OCI-LY7 (cell line): ENCODE data around the gene CCL3. TPM values are rescaled to one million over a fixed set of nuclear protein-coding genes. Genes with fewer than 3 reads are reported as not detected.
"Not testable (repeated sequence)": the region's sequence is repeated elsewhere in the genome, so short reads cannot be mapped to it uniquely, and the experiment has no call there.

ENCODE experiments used
- BruUV-seq: library from RNA; stranded (reverse); fragments of 400-500 nt; replicated peaks from 2 replicates; lab custom pipeline; 2021; lab: Mats Ljungman, UMichigan
- CTCF ChIA-PET: fragments of 300-600 bp; sonication (Branson Sonifier 250); formaldehyde crosslinking; loops from one replicate; lab custom pipeline; 2022; ENCODE audit warnings: antibody characterized with exemption; ENCODE audit not compliant: unreplicated experiment; lab: Charles Lee
- POLR2A ChIA-PET: fragments of 300-600 bp; sonication (Branson Sonifier 250); formaldehyde crosslinking; loops from one replicate; lab custom pipeline; 2022; ENCODE audit warnings: antibody characterized with exemption; lab: Charles Lee
- DNase-seq: peaks from one replicate; pipeline ENCODE4 v3.0.0-alpha.2; 2015; ENCODE audit warnings: low spot score
- H2AFZ ChIP-seq: fragments of 200-600 bp; sonication (generic), shearing (Covaris generic); 2 replicates; pipeline ENCODE4 v1.6.1; 2014; ENCODE audit warnings: mild to moderate bottlenecking, antibody characterized with exemption, low read length, moderate library complexity
- H3K27ac ChIP-seq: fragments of 200-600 bp; sonication (generic); 2 replicates; pipeline ENCODE4 v1.5.1; 2014; ENCODE audit warnings: mixed run types, low read depth, mild to moderate bottlenecking, moderate library complexity, low read length, inconsistent platforms; ENCODE audit not compliant: poor library complexity, severe bottlenecking
- H3K36me3 ChIP-seq: fragments of 200-600 bp; sonication (generic); 2 replicates; pipeline ENCODE4 v1.6.1; 2014; ENCODE audit warnings: mild to moderate bottlenecking, antibody characterized with exemption, low read length, moderate library complexity, mixed read lengths; ENCODE audit not compliant: insufficient read depth
- H3K4me1 ChIP-seq: fragments of 200-600 bp; sonication (generic); 2 replicates; pipeline ENCODE4 v1.5.1; 2014; ENCODE audit warnings: mild to moderate bottlenecking, low read length; ENCODE audit not compliant: insufficient read depth, poor library complexity, severe bottlenecking
- H3K4me2 ChIP-seq: fragments of 200-600 bp; sonication (generic); 2 replicates; pipeline ENCODE4 v1.6.1; 2014; ENCODE audit warnings: mild to moderate bottlenecking, low read length
- H3K4me3 ChIP-seq: fragments of 200-600 bp; sonication (generic); 2 replicates; pipeline ENCODE4 v1.5.1; 2014; ENCODE audit warnings: mild to moderate bottlenecking, low read depth, low read length; ENCODE audit not compliant: poor library complexity, severe bottlenecking
- H3K79me2 ChIP-seq: fragments of 200-600 bp; sonication (generic); 2 replicates; pipeline ENCODE4 v1.6.1; 2016; ENCODE audit warnings: low read depth, mild to moderate bottlenecking, low read length, moderate library complexity, mixed read lengths; ENCODE audit not compliant: insufficient read depth
- H3K9me2 ChIP-seq: fragments of 200-600 bp; sonication (generic); 2 replicates; pipeline ENCODE4 v1.6.1; 2016; ENCODE audit warnings: mild to moderate bottlenecking, low read length, mixed read lengths; ENCODE audit not compliant: insufficient read depth
- H3K9me3 ChIP-seq: fragments of 200-600 bp; sonication (generic); 2 replicates; pipeline ENCODE4 v1.6.1; 2014; ENCODE audit warnings: mild to moderate bottlenecking, mixed run types, low read length, mixed read lengths
- H4K20me1 ChIP-seq: fragments of 200-600 bp; sonication (generic); 2 replicates; pipeline ENCODE4 v1.6.1; 2014; ENCODE audit warnings: mild to moderate bottlenecking, antibody characterized with exemption, low read length, moderate library complexity, mixed read lengths; ENCODE audit not compliant: insufficient read depth
- EZH2phosphoT487 ChIP-seq: fragments of 200-600 bp; sonication (generic); IDR thresholded peaks from 2 replicates; pipeline ENCODE4 v1.6.1; 2018; ENCODE audit warnings: low read depth, borderline replicate concordance, mild to moderate bottlenecking, mixed run types, antibody characterized with exemption, low read length, moderate library complexity, mixed read lengths
- intact Hi-C: fragments of 100-400 bp; cut with micrococcal nuclease; formaldehyde crosslinking; loops from one replicate; pipeline ENCODE4 v1.10.0; 2022; ENCODE audit not compliant: unreplicated experiment
- total RNA-seq, 2 experiments: library from RNA; depleted of rRNA in 1 of 2; stranded (reverse); fragments of >200 nt in 1 of 2; shearing (Covaris generic) in 1 of 2; gene quantifications; 2 replicates each; pipeline ENCODE4 v1.2.3, GENCODE V29; 2014 to 2022
- TF ChIP-seq, protein P1 (sequence below): fragments of 200-600 bp; sonication (generic); conservative IDR thresholded peaks from 2 replicates; pipeline ENCODE4 v1.5.1; 2014; ENCODE audit warnings: mild to moderate bottlenecking, antibody characterized with exemption, low read length, moderate library complexity, mixed read lengths

The CCL3 gene
- total RNA-seq, 2 experiments from 2014 or later = not detected

- no TSS peak for BruUV-seq
These were observed 35.2 kb upstream of the CCL3 start for GRCh38 chr17:36124879-36125824.

DNA sequence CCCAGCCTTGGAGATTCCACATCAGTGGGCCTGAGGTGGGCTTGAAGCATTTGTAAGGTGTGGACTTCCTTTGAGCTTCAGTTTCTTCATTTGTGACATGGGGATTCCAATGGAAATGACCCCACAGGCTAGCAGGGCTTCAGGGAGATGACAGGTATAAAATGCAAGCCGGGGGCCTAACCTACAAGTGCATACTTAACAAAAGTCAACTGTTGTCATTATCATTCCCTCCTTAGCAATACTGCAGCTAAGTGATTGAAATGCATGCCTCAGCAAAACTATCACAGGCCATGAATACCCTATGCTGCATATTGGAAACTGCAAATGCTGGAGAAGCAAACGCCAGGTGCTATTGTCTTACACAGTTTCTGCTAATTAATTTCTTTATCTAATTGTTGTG lies 33.5 kb upstream of the CCL3 start:
- intact Hi-C loops = no loop called here

More at GRCh38 chr17:36124879-36125824, 35.2 kb upstream of the CCL3 start:
- H3K79me2 ChIP-seq = no peaks in the 10 kb centered on the region
- ChIA-PET CTCF (no interaction called here), POLR2A (no interaction called here)
- no peak overlapping the region for H3K27ac ChIP-seq
- peaks cover 20% of the 10 kb centered on the region for H3K4me1 ChIP-seq
- H3K9me3 ChIP-seq = peaks cover 35% of the 10 kb centered on the region
- H4K20me1 ChIP-seq = no peaks in the 10 kb centered on the region
- no peaks in the 10 kb centered on the region for H3K36me3 ChIP-seq
- peak; percentile 59 for DNase-seq
- no peaks in the 10 kb centered on the region for H3K9me2 ChIP-seq
- H3K4me2 ChIP-seq = no peak overlapping the region
- H2AFZ ChIP-seq = no peak overlapping the region
- no peak for TF ChIP-seq EZH2phosphoT487
- TF ChIP-seq, protein P1, sequence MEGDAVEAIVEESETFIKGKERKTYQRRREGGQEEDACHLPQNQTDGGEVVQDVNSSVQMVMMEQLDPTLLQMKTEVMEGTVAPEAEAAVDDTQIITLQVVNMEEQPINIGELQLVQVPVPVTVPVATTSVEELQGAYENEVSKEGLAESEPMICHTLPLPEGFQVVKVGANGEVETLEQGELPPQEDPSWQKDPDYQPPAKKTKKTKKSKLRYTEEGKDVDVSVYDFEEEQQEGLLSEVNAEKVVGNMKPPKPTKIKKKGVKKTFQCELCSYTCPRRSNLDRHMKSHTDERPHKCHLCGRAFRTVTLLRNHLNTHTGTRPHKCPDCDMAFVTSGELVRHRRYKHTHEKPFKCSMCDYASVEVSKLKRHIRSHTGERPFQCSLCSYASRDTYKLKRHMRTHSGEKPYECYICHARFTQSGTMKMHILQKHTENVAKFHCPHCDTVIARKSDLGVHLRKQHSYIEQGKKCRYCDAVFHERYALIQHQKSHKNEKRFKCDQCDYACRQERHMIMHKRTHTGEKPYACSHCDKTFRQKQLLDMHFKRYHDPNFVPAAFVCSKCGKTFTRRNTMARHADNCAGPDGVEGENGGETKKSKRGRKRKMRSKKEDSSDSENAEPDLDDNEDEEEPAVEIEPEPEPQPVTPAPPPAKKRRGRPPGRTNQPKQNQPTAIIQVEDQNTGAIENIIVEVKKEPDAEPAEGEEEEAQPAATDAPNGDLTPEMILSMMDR = peak; percentile 47
- intact Hi-C loops = no loop called here
- H3K4me3 ChIP-seq = no peak overlapping the region

DNA sequence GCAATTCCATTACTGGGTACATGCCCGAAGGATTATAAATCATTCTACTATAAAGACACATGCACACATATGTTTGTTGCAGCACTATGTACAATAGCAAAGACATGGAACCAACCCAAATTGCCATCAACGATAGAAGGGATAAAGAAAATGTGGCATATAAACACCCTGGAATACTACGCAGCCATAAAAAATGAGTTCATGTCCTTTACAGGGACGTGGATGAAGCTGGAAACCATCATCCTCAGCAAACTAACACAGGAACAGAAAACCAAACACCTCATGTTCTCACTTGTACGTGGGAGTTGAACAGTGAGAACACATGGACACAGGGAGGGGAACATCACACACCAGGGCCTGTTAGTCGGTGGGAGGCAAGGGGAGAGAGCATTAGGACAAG lies 31.2 kb upstream of the CCL3 start:
- BruUV-seq, H3K4me1 ChIP-seq, intact Hi-C loops, H3K36me3 ChIP-seq, DNase-seq, CTCF ChIA-PET, H3K27ac ChIP-seq, H4K20me1 ChIP-seq, H3K4me3 ChIP-seq, H3K79me2 ChIP-seq, H2AFZ ChIP-seq, POLR2A ChIA-PET, H3K4me2 ChIP-seq, H3K9me2 ChIP-seq: not testable (repeated sequence)
- H3K9me3 ChIP-seq = peaks cover 23% of the 10 kb centered on the region

More for the DNA sequence above, 33.5 kb upstream of the CCL3 start:
- no TSS peak for BruUV-seq
- H3K9me3 ChIP-seq = peaks cover 35% of the 10 kb centered on the region
- H2AFZ ChIP-seq = no peak overlapping the region
- no peak overlapping the region for H3K27ac ChIP-seq
- no peaks in the 10 kb centered on the region for H3K79me2 ChIP-seq
- no peak overlapping the region for H3K4me2 ChIP-seq
- ChIA-PET POLR2A (no interaction called here), CTCF (no interaction called here)
- H3K4me3 ChIP-seq = no peak overlapping the region
- TF ChIP-seq, protein P1 = no peak
- TF ChIP-seq EZH2phosphoT487 = no peak
- H3K4me1 ChIP-seq = peaks cover 19% of the 10 kb centered on the region
- H4K20me1 ChIP-seq = no peaks in the 10 kb centered on the region
- H3K36me3 ChIP-seq = no peaks in the 10 kb centered on the region
- no peak for DNase-seq
- H3K9me2 ChIP-seq = no peaks in the 10 kb centered on the region
